ENCODE measurements around the gene CARMIL1.

CARMIL1 gene

GRCh38 chr6:25450469-25451198, 171.5 kb downstream of the CARMIL1 start:
- no peak for DNase-seq

GRCh38 chr6:25452031-25452430, 172.9 kb downstream of the CARMIL1 start:
- no peak for DNase-seq

GRCh38 chr6:25453288-25453687, 174.1 kb downstream of the CARMIL1 start:
- no peak for DNase-seq

- no peak for DNase-seq
Measured at GRCh38 chr6:25454136-25454535, 175.0 kb downstream of the CARMIL1 start.

GRCh38 chr6:25456249-25457040, 177.3 kb downstream of the CARMIL1 start:
- no peak for DNase-seq

- no peak for DNase-seq
Measured at GRCh38 chr6:25457516-25457915, 178.3 kb downstream of the CARMIL1 start.

- DNase-seq, result no peak
Measured at GRCh38 chr6:25458485-25458884, 179.3 kb downstream of the CARMIL1 start.

- DNase-seq, result no peak
Measured at GRCh38 chr6:25462235-25462897, 183.2 kb downstream of the CARMIL1 start.

- no peak for DNase-seq
Measured at GRCh38 chr6:25463441-25463840, 184.3 kb downstream of the CARMIL1 start.

GRCh38 chr6:25464225-25464624, 185.1 kb downstream of the CARMIL1 start:
- DNase-seq, result no peak

GRCh38 chr6:25465941-25466340, 186.8 kb downstream of the CARMIL1 start:
- no peak for DNase-seq

GRCh38 chr6:25468881-25469280, 189.7 kb downstream of the CARMIL1 start:
- DNase-seq, result no peak

- no peak for DNase-seq
Measured at GRCh38 chr6:25469797-25470388, 190.7 kb downstream of the CARMIL1 start.

GRCh38 chr6:25472306-25472705, 193.1 kb downstream of the CARMIL1 start:
- no peak for DNase-seq

- no peak for DNase-seq
Measured at GRCh38 chr6:25472906-25473305, 193.7 kb downstream of the CARMIL1 start.

GRCh38 chr6:25473447-25473846, 194.3 kb downstream of the CARMIL1 start:
- DNase-seq, result no peak

GRCh38 chr6:25476126-25476525, 197.0 kb downstream of the CARMIL1 start:
- DNase-seq, result no peak

- no peak for DNase-seq
Measured at GRCh38 chr6:25477006-25477590, 197.9 kb downstream of the CARMIL1 start.

GRCh38 chr6:25478973-25479372, 199.8 kb downstream of the CARMIL1 start:
- no peak for DNase-seq

- no peak for DNase-seq
Measured at GRCh38 chr6:25481267-25481666, 202.1 kb downstream of the CARMIL1 start.

GRCh38 chr6:25482996-25483395, 203.8 kb downstream of the CARMIL1 start:
- DNase-seq, result no peak

- DNase-seq, result no peak
Measured at GRCh38 chr6:25483943-25484342, 204.8 kb downstream of the CARMIL1 start.

GRCh38 chr6:25484900-25485299, 205.7 kb downstream of the CARMIL1 start:
- no peak for DNase-seq
